ENCODE measurements around the gene VPS35.
A peak's percentile ranks its signal among the peaks of the same experiment; 100 is the strongest.

GRCh38 chr16:46689365-46690280, 645 bp upstream of the VPS35 start, which contains the start of gene ORC6:
- peak in 4 of 6 experiments; percentile 31 to 36 (median 34) for TF ChIP-seq CTCF (IDR thresholded peaks at IDR 0.05)
- TF ChIP-seq POLR2A (IDR thresholded peaks at IDR 0.05), result peak in 1 of 2 donors; percentile 63
